H9 (cell line): ENCODE results near the gene GHRHR. TPM values are rescaled to one million over a fixed set of nuclear protein-coding genes. Genes with fewer than 3 reads are reported as not detected.

Source experiments
- DNase-seq: peaks from one replicate; pipeline ENCODE4 v3.0.0-alpha.2; 2017
- H2AFZ ChIP-seq: one replicate; pipeline ENCODE4 v1.6.1; 2013; ENCODE audit warnings: mild to moderate bottlenecking, low read length, control low read depth, moderate library complexity
- H2AK5ac ChIP-seq: 2 replicates; pipeline ENCODE4 v1.6.1; 2013; ENCODE audit warnings: low read length, control low read depth, mixed read lengths; ENCODE audit not compliant: insufficient read length
- H2BK120ac ChIP-seq: one replicate; pipeline ENCODE4 v1.6.1; 2013; ENCODE audit warnings: low read depth, mild to moderate bottlenecking, low read length, control low read depth, inconsistent platforms; ENCODE audit not compliant: poor library complexity, severe bottlenecking
- H2BK12ac ChIP-seq: 2 replicates; pipeline ENCODE4 v1.6.1; 2013; ENCODE audit warnings: low read length, control low read depth, mixed read lengths, low read depth; ENCODE audit not compliant: insufficient read length
- H2BK15ac ChIP-seq: 2 replicates; pipeline ENCODE4 v1.6.1; 2013; ENCODE audit warnings: low read depth, low read length, control low read depth
- H2BK20ac ChIP-seq: one replicate; pipeline ENCODE4 v1.6.1; 2013; ENCODE audit warnings: low read depth, mild to moderate bottlenecking, low read length, control low read depth, inconsistent platforms; ENCODE audit not compliant: poor library complexity, severe bottlenecking
- H2BK5ac ChIP-seq: 2 replicates; pipeline ENCODE4 v1.6.1; 2013; ENCODE audit warnings: low read length, control low read depth, mixed read lengths; ENCODE audit not compliant: insufficient read length
- H3K14ac ChIP-seq: 2 replicates; pipeline ENCODE4 v1.6.1; 2013; ENCODE audit warnings: low read length, control low read depth; ENCODE audit not compliant: insufficient read depth
- H3K18ac ChIP-seq: 2 replicates; pipeline ENCODE4 v1.6.1; 2013; ENCODE audit warnings: low read depth, mild to moderate bottlenecking, mixed read lengths, low read length, control low read depth; ENCODE audit not compliant: insufficient read length
- H3K23ac ChIP-seq: 2 replicates; pipeline ENCODE4 v1.6.1; 2013; ENCODE audit warnings: low read length, control low read depth, mixed read lengths, low read depth; ENCODE audit not compliant: insufficient read length
- H3K23me2 ChIP-seq: 2 replicates; pipeline ENCODE4 v1.6.1; 2013; ENCODE audit warnings: low read depth, mild to moderate bottlenecking, mixed read lengths, low read length, control low read depth; ENCODE audit not compliant: insufficient read length, poor library complexity, severe bottlenecking
- H3K27ac ChIP-seq: 2 replicates; pipeline ENCODE4 v1.5.1; 2013; ENCODE audit warnings: low read length, control low read depth, mixed read lengths, low read depth; ENCODE audit not compliant: insufficient read length
- H3K27me3 ChIP-seq: 2 replicates; pipeline ENCODE4 v1.6.1; 2013; ENCODE audit warnings: low read length, control low read depth, inconsistent platforms; ENCODE audit not compliant: insufficient read depth
- H3K4ac ChIP-seq: 2 replicates; pipeline ENCODE4 v1.6.1; 2013; ENCODE audit warnings: low read depth, mild to moderate bottlenecking, control low read depth, inconsistent platforms, low read length, moderate library complexity
- H3K4me1 ChIP-seq: 2 replicates; pipeline ENCODE4 v1.6.1; 2013; ENCODE audit warnings: low read length, control low read depth, inconsistent platforms; ENCODE audit not compliant: insufficient read depth
- H3K4me2 ChIP-seq: 2 replicates; pipeline ENCODE4 v1.6.1; 2013; ENCODE audit warnings: low read length, control low read depth, mixed read lengths; ENCODE audit not compliant: insufficient read length, insufficient read depth
- H3K56ac ChIP-seq: 2 replicates; pipeline ENCODE4 v1.6.1; 2013; ENCODE audit warnings: low read depth, mild to moderate bottlenecking, mixed read lengths, low read length, control low read depth; ENCODE audit not compliant: insufficient read length
- H3K79me1 ChIP-seq: 2 replicates; pipeline ENCODE4 v1.6.1; 2013; ENCODE audit warnings: low read depth, mild to moderate bottlenecking, moderate library complexity, low read length, control low read depth, inconsistent platforms; ENCODE audit not compliant: insufficient read depth, poor library complexity, severe bottlenecking
- H3K79me2 ChIP-seq: 2 replicates; pipeline ENCODE4 v1.6.1; 2013; ENCODE audit warnings: low read length, control low read depth, inconsistent platforms; ENCODE audit not compliant: insufficient read depth
- H3K9ac ChIP-seq: 2 replicates; pipeline ENCODE4 v1.6.1; 2013; ENCODE audit warnings: low read length, control low read depth, mixed read lengths; ENCODE audit not compliant: insufficient read length; ENCODE audit errors: extremely low read depth
- H3K9me3 ChIP-seq: one replicate; pipeline ENCODE4 v1.6.1; 2013; ENCODE audit warnings: low read depth, low read length, inconsistent platforms; ENCODE audit not compliant: control insufficient read depth
- H3T11ph ChIP-seq: one replicate; pipeline ENCODE4 v1.6.1; 2013; ENCODE audit warnings: mild to moderate bottlenecking, low read length, control low read depth, inconsistent platforms
- H4K20me1 ChIP-seq: one replicate; pipeline ENCODE4 v1.6.1; 2013; ENCODE audit not compliant: control insufficient read depth, insufficient read length, insufficient read depth
- H4K5ac ChIP-seq: 2 replicates; pipeline ENCODE4 v1.6.1; 2013; ENCODE audit warnings: low read depth, mild to moderate bottlenecking, mixed read lengths, low read length, control low read depth; ENCODE audit not compliant: insufficient read length
- H4K8ac ChIP-seq: replicated peaks from 2 replicates; pipeline ENCODE4 v1.6.1; 2013; ENCODE audit warnings: low read length, control low read depth, mixed read lengths, low read depth; ENCODE audit not compliant: insufficient read length
- H4K91ac ChIP-seq: 2 replicates; pipeline ENCODE4 v1.6.1; 2013; ENCODE audit warnings: low read depth, mild to moderate bottlenecking, moderate library complexity, mixed read lengths, low read length, control low read depth; ENCODE audit not compliant: insufficient read length
- H3K27ac Mint-ChIP-seq, 3 experiments: 2 replicates in 2 of 3; 3 replicates in 1 of 3; pipeline ENCODE4 v1.8.0; 2020 to 2021; ENCODE audit warnings: mixed read lengths in 3 of 3, mild to moderate bottlenecking in 1 of 3, moderate library complexity in 1 of 3
- H3K27me3 Mint-ChIP-seq: 2 replicates; pipeline ENCODE4 v1.8.0; 2021; ENCODE audit warnings: low read depth, mild to moderate bottlenecking, moderate library complexity, mixed read lengths
- H3K36me3 Mint-ChIP-seq, 3 experiments: 2 replicates in 2 of 3; 3 replicates in 1 of 3; pipeline ENCODE4 v1.8.0; 2020 to 2021; ENCODE audit warnings: low read depth in 3 of 3, mixed read lengths in 3 of 3; ENCODE audit not compliant: insufficient read depth in 1 of 3
- H3K4me1 Mint-ChIP-seq, 2 experiments: 2 replicates each; pipeline ENCODE4 v1.8.0; 2020; ENCODE audit warnings: mixed read lengths in 2 of 2
- H3K4me3 Mint-ChIP-seq, 2 experiments: 2 replicates in 1 of 2; 3 replicates in 1 of 2; pipeline ENCODE4 v1.8.0; 2020 to 2021; ENCODE audit warnings: mild to moderate bottlenecking in 2 of 2, mixed read lengths in 2 of 2, moderate library complexity in 1 of 2
- H3K9me3 Mint-ChIP-seq, 2 experiments: 2 replicates in 1 of 2; 3 replicates in 1 of 2; pipeline ENCODE4 v1.8.0; 2020; ENCODE audit warnings: mild to moderate bottlenecking in 2 of 2, mixed read lengths in 2 of 2, moderate library complexity in 1 of 2
- CTCF ChIP-seq: fragments of 200-600 bp; sonication (generic); conservative IDR thresholded peaks from 3 replicates; pipeline ENCODE4 v1.8.0; 2021; ENCODE audit warnings: antibody characterized with exemption, mild to moderate bottlenecking
- WGBS: extraction: QIAGEN DNeasy Blood & Tissue Kit; methylation state at CpG from one replicate; pipeline ENCODE4 v1.1.7; 2013; ENCODE audit warnings: missing lambda C conversion rate, low lambda C conversion rate, mixed read lengths; ENCODE audit not compliant: insufficient read length; ENCODE audit errors: extremely low coverage; 5-methylcytosine and 5-hydroxymethylcytosine counted together
- total RNA-seq: library from RNA; stranded (reverse); gene quantifications from 2 replicates; pipeline ENCODE4 v1.2.1, GENCODE V29; 2021

GHRHR gene
- total RNA-seq, 1 experiment from 2014 or later, result 7.4 TPM

- peaks cover 6% of the 10 kb centered on the region; the same call in 1 of the 2 replicates for H3K27me3 Mint-ChIP-seq
- H3K4me1 Mint-ChIP-seq, result peaks cover 48 to 53% of the 10 kb centered on the region in 2 experiments
- DNase-seq, result no peak
- Histone ChIP-seq H2BK120ac (no peak overlapping the region), H3K23me2 (no peaks in the 10 kb centered on the region), H4K5ac (no peak overlapping the region), H4K91ac (no peak overlapping the region), H4K8ac (no peak overlapping the region), H3T11ph (no peak overlapping the region), H2BK12ac (no peak overlapping the region), H3K9ac (no peak overlapping the region), H3K27ac (no peak overlapping the region), H3K79me2 (no peaks in the 10 kb centered on the region), H2BK5ac (no peak overlapping the region), H3K79me1 (no peaks in the 10 kb centered on the region), H3K9me3 (no peaks in the 10 kb centered on the region), H3K14ac (no peak overlapping the region), H2BK15ac (no peak overlapping the region), H3K4me1 (peaks cover 8% of the 10 kb centered on the region), H3K23ac (no peak overlapping the region), H3K18ac (no peak overlapping the region), H3K27me3 (no peaks in the 10 kb centered on the region), H3K4me2 (no peak overlapping the region), H3K56ac (no peak overlapping the region), H4K20me1 (no peaks in the 10 kb centered on the region), H3K4ac (no peak overlapping the region), H2BK20ac (no peak overlapping the region), H2AFZ (no peak overlapping the region), H2AK5ac (no peak overlapping the region)
- WGBS, result no CpG with 5 or more reads among the region's 5 CpGs
- H3K9me3 Mint-ChIP-seq, result no peaks in the 10 kb centered on the region; a peak in 1 of 5 replicates
- H3K27ac Mint-ChIP-seq, result no peak overlapping the region; a peak in 1 of 7 replicates
- no peak overlapping the region for H3K4me3 Mint-ChIP-seq
- TF ChIP-seq CTCF, result no peak
- H3K36me3 Mint-ChIP-seq, result no peaks in the 10 kb centered on the region
These were observed 60.1 kb downstream of the GHRHR start for GRCh38 chr7:31023877-31024276.
